ENCODE results near the gene FBLN1. TPM values are rescaled to one million over a fixed set of nuclear protein-coding genes. Genes with fewer than 3 reads are reported as not detected.

Gene FBLN1

GRCh38 chr22:45648301-45649117 lies 145.8 kb downstream of the FBLN1 start:
- Histone ChIP-seq H4K8ac (ENCODE audit: low read length) (no peak overlapping the region), H4K91ac (ENCODE audit: low read length) (no peak overlapping the region), H2BK12ac (ENCODE audit: low read length in 2 of 2) (no peak overlapping the region), H3K27ac (ENCODE audit: low read length, poor library complexity, severe bottlenecking) (no peak overlapping the region), H3K23ac (ENCODE audit: low read length in 2 of 2) (no peak overlapping the region), H3K4me3 (ENCODE audit: insufficient read depth in 1 of 2, low read depth in 1 of 2, low read length in 2 of 2) (no peak overlapping the region), H3K79me1 (replicated peaks; ENCODE audit: low read length, poor library complexity, severe bottlenecking) (no peaks in the 10 kb centered on the region), H3K9ac (ENCODE audit: low read length) (no peak overlapping the region), H3K27me3 (ENCODE audit: control insufficient read depth in 1 of 2, insufficient read depth in 1 of 2, low read length in 2 of 2) (peaks cover 0 to 62% of the 10 kb centered on the region in 2 experiments), H3K4me2 (ENCODE audit: low read length, poor library complexity, severe bottlenecking) (no peak overlapping the region), H2BK5ac (ENCODE audit: low read depth, low read length, poor library complexity, severe bottlenecking) (no peak overlapping the region), H2BK15ac (ENCODE audit: low read depth, poor library complexity, severe bottlenecking) (no peak overlapping the region), H2AFZ (ENCODE audit: low read depth, low read length) (no peak overlapping the region), H3K36me3 (ENCODE audit: control insufficient read depth in 1 of 2, insufficient read depth in 2 of 2, low read depth in 1 of 2, low read length in 2 of 2) (no peaks in the 10 kb centered on the region), H3K4me1 (ENCODE audit: control insufficient read depth, insufficient read depth, low read depth, low read length) (peaks cover 18% of the 10 kb centered on the region), H3K18ac (ENCODE audit: low read depth in 1 of 2, low read length in 2 of 2) (no peak overlapping the region), H2BK120ac (ENCODE audit: low read depth, low read length) (no peak overlapping the region), H3K9me3 (ENCODE audit: control insufficient read depth, low read length) (no peaks in the 10 kb centered on the region), H2AK5ac (ENCODE audit: low read length, severe bottlenecking) (no peak overlapping the region), H3K4ac (ENCODE audit: low read depth in 1 of 2, low read length in 2 of 2) (no peak overlapping the region), H3K14ac (ENCODE audit: low read length in 2 of 2) (no peak overlapping the region)
- no peak for DNase-seq
- WGBS, result 90% methylated on average over 24 of the region's 24 CpGs

GRCh38 chr22:45649809-45650208 lies 147.1 kb downstream of the FBLN1 start:
- no peaks in the 10 kb centered on the region for H3K36me3 ChIP-seq (ENCODE audit: control insufficient read depth in 1 of 2, insufficient read depth in 2 of 2, low read depth in 1 of 2, low read length in 2 of 2)
- no peak overlapping the region for H3K4ac ChIP-seq (ENCODE audit: low read depth in 1 of 2, low read length in 2 of 2)
- H3K14ac ChIP-seq (ENCODE audit: low read length in 2 of 2), result no peak overlapping the region
- H3K4me1 ChIP-seq (ENCODE audit: control insufficient read depth, insufficient read depth, low read depth, low read length), result peaks cover 18% of the 10 kb centered on the region
- H2BK15ac ChIP-seq (ENCODE audit: low read depth, poor library complexity, severe bottlenecking), result no peak overlapping the region
- H3K4me2 ChIP-seq (ENCODE audit: low read length, poor library complexity, severe bottlenecking), result no peak overlapping the region
- H4K8ac ChIP-seq (ENCODE audit: low read length), result no peak overlapping the region
- no peak overlapping the region for H2BK120ac ChIP-seq (ENCODE audit: low read depth, low read length)
- H4K91ac ChIP-seq (ENCODE audit: low read length), result no peak overlapping the region
- no peak overlapping the region for H3K27ac ChIP-seq (ENCODE audit: low read length, poor library complexity, severe bottlenecking)
- no peak overlapping the region for H3K18ac ChIP-seq (ENCODE audit: low read depth in 1 of 2, low read length in 2 of 2)
- H3K23ac ChIP-seq (ENCODE audit: low read length in 2 of 2), result no peak overlapping the region
- no peak overlapping the region for H2AFZ ChIP-seq (ENCODE audit: low read depth, low read length)
- H2BK5ac ChIP-seq (ENCODE audit: low read depth, low read length, poor library complexity, severe bottlenecking), result no peak overlapping the region
- peaks cover 0 to 55% of the 10 kb centered on the region in 2 experiments for H3K27me3 ChIP-seq (ENCODE audit: control insufficient read depth in 1 of 2, insufficient read depth in 1 of 2, low read length in 2 of 2)
- DNase-seq, result no peak
- H3K4me3 ChIP-seq (ENCODE audit: insufficient read depth in 1 of 2, low read depth in 1 of 2, low read length in 2 of 2), result no peak overlapping the region
- 99% methylated on average over 6 of the region's 6 CpGs for WGBS
- no peaks in the 10 kb centered on the region for H3K79me1 ChIP-seq (replicated peaks; ENCODE audit: low read length, poor library complexity, severe bottlenecking)
- no peak overlapping the region for H3K9ac ChIP-seq (ENCODE audit: low read length)
- H2BK12ac ChIP-seq (ENCODE audit: low read length in 2 of 2), result no peak overlapping the region
- H2AK5ac ChIP-seq (ENCODE audit: low read length, severe bottlenecking), result no peak overlapping the region
- H3K9me3 ChIP-seq (ENCODE audit: control insufficient read depth, low read length), result no peaks in the 10 kb centered on the region

- DNase-seq, result no peak
- Histone ChIP-seq H2BK12ac (ENCODE audit: low read length in 2 of 2) (no peak overlapping the region), H2BK15ac (ENCODE audit: low read depth, poor library complexity, severe bottlenecking) (no peak overlapping the region), H3K4ac (ENCODE audit: low read depth in 1 of 2, low read length in 2 of 2) (no peak overlapping the region), H3K9ac (ENCODE audit: low read length) (no peak overlapping the region), H3K4me2 (ENCODE audit: low read length, poor library complexity, severe bottlenecking) (no peak overlapping the region), H4K91ac (ENCODE audit: low read length) (no peak overlapping the region), H3K4me3 (ENCODE audit: insufficient read depth in 1 of 2, low read depth in 1 of 2, low read length in 2 of 2) (no peak overlapping the region), H2BK120ac (ENCODE audit: low read depth, low read length) (no peak overlapping the region), H3K79me1 (replicated peaks; ENCODE audit: low read length, poor library complexity, severe bottlenecking) (no peaks in the 10 kb centered on the region), H2AFZ (ENCODE audit: low read depth, low read length) (no peak overlapping the region), H2BK5ac (ENCODE audit: low read depth, low read length, poor library complexity, severe bottlenecking) (no peak overlapping the region), H3K9me3 (ENCODE audit: control insufficient read depth, low read length) (no peaks in the 10 kb centered on the region), H3K14ac (ENCODE audit: low read length in 2 of 2) (no peak overlapping the region), H3K18ac (ENCODE audit: low read depth in 1 of 2, low read length in 2 of 2) (no peak overlapping the region), H3K27me3 (ENCODE audit: control insufficient read depth in 1 of 2, insufficient read depth in 1 of 2, low read length in 2 of 2) (peaks cover 0 to 49% of the 10 kb centered on the region in 2 experiments), H4K8ac (ENCODE audit: low read length) (no peak overlapping the region), H3K27ac (ENCODE audit: low read length, poor library complexity, severe bottlenecking) (no peak overlapping the region), H3K36me3 (ENCODE audit: control insufficient read depth in 1 of 2, insufficient read depth in 2 of 2, low read depth in 1 of 2, low read length in 2 of 2) (no peaks in the 10 kb centered on the region), H3K23ac (ENCODE audit: low read length in 2 of 2) (no peak overlapping the region), H3K4me1 (ENCODE audit: control insufficient read depth, insufficient read depth, low read depth, low read length) (peaks cover 12% of the 10 kb centered on the region), H2AK5ac (ENCODE audit: low read length, severe bottlenecking) (no peak overlapping the region)
- WGBS, result 87% methylated on average over 12 of the region's 12 CpGs
Measured at GRCh38 chr22:45650721-45651120, 148.0 kb downstream of the FBLN1 start.

Small RNA genes lying within 50 kb of the gene (small RNA-seq; reads per million reads assigned to genes)
- gene RNU6-1161P (ENCODE audit: low read depth), result not detected

Data from mesenchymal stem cell (in vitro differentiated cells and primary cell).